Measurements from ENCODE around the gene TM9SF3. TPM values are rescaled to one million over a fixed set of nuclear protein-coding genes. Genes with fewer than 3 reads are reported as not detected.

Gene TM9SF3
- total and polyA plus RNA-seq, 10 of the 15 experiments (the other 5 are each of a cell fraction or from before 2014, with no cell fraction given) = 17.1 to 85.4 (median 44.9) TPM

DNA sequence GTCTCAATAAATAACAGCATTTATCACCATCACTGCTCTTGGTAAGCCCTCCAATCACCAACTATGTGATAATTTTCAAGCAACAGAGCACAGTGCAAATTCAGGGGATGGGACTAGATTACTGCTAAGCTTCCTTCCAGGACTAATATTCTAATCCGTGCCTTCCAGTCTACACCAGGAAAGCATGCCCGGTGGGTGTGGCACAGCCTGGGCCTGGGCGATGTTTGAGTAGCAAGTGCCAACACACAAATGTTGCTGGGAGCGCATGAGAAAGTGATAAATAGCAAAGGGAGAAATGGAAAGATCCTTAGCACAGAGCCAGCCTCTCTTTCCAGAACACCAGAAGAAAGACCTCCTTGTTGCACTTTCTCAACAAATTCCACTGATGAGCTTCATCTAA lies 13.5 kb upstream of the TM9SF3 start:
- 98% methylated on average over 4 of the region's 4 CpGs for WGBS (ENCODE audit: insufficient coverage, insufficient replicate concordance, low lambda C conversion rate, missing lambda C conversion rate)
- TF ChIP-seq WRNIP1 (IDR thresholded peaks at IDR 0.05; ENCODE audit: borderline replicate concordance, low read depth, low read length) = no peak
- no peak for TF ChIP-seq PBX3 (IDR thresholded peaks at IDR 0.05; ENCODE audit: insufficient replicate concordance, low read depth, low read length)
- TF ChIP-seq RUNX3 (IDR thresholded peaks at IDR 0.05; ENCODE audit: low read length) = no peak
- no peak for TF ChIP-seq SMARCA5 (IDR thresholded peaks at IDR 0.05)
- no peak for TF ChIP-seq BACH1 (IDR thresholded peaks at IDR 0.05; ENCODE audit: borderline replicate concordance)
- TF ChIP-seq SUPT20H (IDR thresholded peaks at IDR 0.05; ENCODE audit: borderline replicate concordance, control insufficient read depth, low read depth, low read length) = no peak
- no peak for TF ChIP-seq NFIC (IDR thresholded peaks at IDR 0.05; ENCODE audit: low read depth, low read length)
- no peak for TF ChIP-seq STAT3 (IDR thresholded peaks at IDR 0.05; ENCODE audit: low read depth, low read length)
- no peak for TF ChIP-seq POLR2A (IDR thresholded peaks at IDR 0.05; ENCODE audit: low read depth, low read length)
- TF ChIP-seq, protein P1, sequence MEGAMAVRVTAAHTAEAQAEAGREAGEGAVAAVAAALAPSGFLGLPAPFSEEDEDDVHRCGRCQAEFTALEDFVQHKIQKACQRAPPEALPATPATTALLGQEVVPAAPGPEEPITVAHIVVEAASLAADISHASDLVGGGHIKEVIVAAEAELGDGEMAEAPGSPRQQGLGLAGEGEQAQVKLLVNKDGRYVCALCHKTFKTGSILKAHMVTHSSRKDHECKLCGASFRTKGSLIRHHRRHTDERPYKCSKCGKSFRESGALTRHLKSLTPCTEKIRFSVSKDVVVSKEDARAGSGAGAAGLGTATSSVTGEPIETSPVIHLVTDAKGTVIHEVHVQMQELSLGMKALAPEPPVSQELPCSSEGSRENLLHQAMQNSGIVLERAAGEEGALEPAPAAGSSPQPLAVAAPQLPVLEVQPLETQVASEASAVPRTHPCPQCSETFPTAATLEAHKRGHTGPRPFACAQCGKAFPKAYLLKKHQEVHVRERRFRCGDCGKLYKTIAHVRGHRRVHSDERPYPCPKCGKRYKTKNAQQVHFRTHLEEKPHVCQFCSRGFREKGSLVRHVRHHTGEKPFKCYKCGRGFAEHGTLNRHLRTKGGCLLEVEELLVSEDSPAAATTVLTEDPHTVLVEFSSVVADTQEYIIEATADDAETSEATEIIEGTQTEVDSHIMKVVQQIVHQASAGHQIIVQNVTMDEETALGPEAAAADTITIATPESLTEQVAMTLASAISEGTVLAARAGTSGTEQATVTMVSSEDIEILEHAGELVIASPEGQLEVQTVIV (IDR thresholded peaks at IDR 0.05; ENCODE audit: borderline replicate concordance, partially characterized antibody) = no peak
- no peak for TF ChIP-seq PAX8 (IDR thresholded peaks at IDR 0.05)
- no peak for TF ChIP-seq SRF (IDR thresholded peaks at IDR 0.05; ENCODE audit: low read depth in 2 of 2, low read length in 2 of 2)
- TF ChIP-seq ZNF24 (IDR thresholded peaks at IDR 0.05) = no peak
- no peak for TF ChIP-seq SREBF2 (IDR thresholded peaks at IDR 0.05; ENCODE audit: low read length)
- TF ChIP-seq CHD2 (IDR thresholded peaks at IDR 0.05; ENCODE audit: borderline replicate concordance, low read depth, low read length) = no peak
- TF ChIP-seq YBX1 (IDR thresholded peaks at IDR 0.05) = no peak
- Histone ChIP-seq H3K36me3 (ENCODE audit: control insufficient read depth in 2 of 2, insufficient read depth in 2 of 2, low read length in 1 of 2) (peaks cover 19 to 32% of the 10 kb centered on the region in 2 experiments), H3K4me2 (ENCODE audit: control insufficient read depth, insufficient read depth) (no peak overlapping the region), H3K4me3 (no peak overlapping the region), H4K20me1 (ENCODE audit: control insufficient read depth, insufficient read depth) (no peaks in the 10 kb centered on the region), H3K27me3 (replicated peaks in 1 of 2; ENCODE audit: control insufficient read depth in 2 of 2, insufficient read depth in 2 of 2, low read length in 1 of 2) (no peaks in the 10 kb centered on the region), H3K9ac (ENCODE audit: control insufficient read depth, insufficient read depth, low read length) (no peak overlapping the region), H3K4me1 (ENCODE audit: control insufficient read depth, insufficient read depth, low read length) (no peaks in the 10 kb centered on the region), H3K9me3 (replicated peaks; ENCODE audit: control insufficient read depth, insufficient read depth, low read length) (no peaks in the 10 kb centered on the region), H3K79me2 (ENCODE audit: control insufficient read depth, insufficient read depth, low read length) (no peaks in the 10 kb centered on the region), H3K27ac (ENCODE audit: control insufficient read depth, insufficient read depth) (no peak overlapping the region), H2AFZ (ENCODE audit: control insufficient read depth, low read depth, low read length) (no peak overlapping the region)
- RAD21 ChIA-PET (ENCODE audit: unreplicated experiment) = no interaction called here
- in situ Hi-C loops (cut with MboI) (no loop called here), intact Hi-C loops (cut with micrococcal nuclease; ENCODE audit: unreplicated experiment) (loop anchor here (10.0 kb wide), 1 partner anchor 206 kb away; no protein-coding TSS in a partner anchor)
- ATAC-seq (no peak), FAIRE-seq (no peak), DNase-seq (ENCODE audit: low read depth, low spot score) (no peak)
- SMC1A ChIA-PET (ENCODE audit: uncharacterized antibody, unreplicated experiment) = interaction anchor here (1.1 to 1.5 kb wide), 3 partner anchors 8 to 10 kb away, joined by 3 to 4 read pairs (median 3); no protein-coding TSS in a partner anchor
- POLR2A ChIA-PET = interaction anchor here (0.6 kb wide), 1 partner anchor 13 kb away, joined by 3 read pairs; the partner anchor contains the start of gene TM9SF3
- BruUV-seq (replicated peaks) = no TSS peak
- CTCF ChIA-PET = interaction anchor here (0.7 kb wide), 1 partner anchor 13 kb away, joined by 3 read pairs; no protein-coding TSS in a partner anchor

All from GM12878 (cell line).